GM10847 (cell line): ENCODE results near the gene CCDC83.

Experiments
- POLR2A ChIP-seq: IDR thresholded peaks from 2 replicates; pipeline ENCODE4 v1.6.1; 2011; ENCODE audit not compliant: insufficient read length; ENCODE audit errors: extremely low read depth

CCDC83 gene

GRCh38 chr11:85855341-85855656 is at the start of gene CCDC83:
Gene CCDC83, plus strand, starts transcription at chr11:85855383. Its CDS starts 9,741 bp downstream, at chr11:85865124.
- TF ChIP-seq POLR2A: no peak

- no peak for TF ChIP-seq POLR2A
Observed at GRCh38 chr11:85805387-85805786, 49.8 kb upstream of the CCDC83 start.

- TF ChIP-seq POLR2A: no peak
Observed at GRCh38 chr11:85806016-85806415, 49.2 kb upstream of the CCDC83 start.

- TF ChIP-seq POLR2A: no peak
Observed at GRCh38 chr11:85806876-85807275, 48.3 kb upstream of the CCDC83 start.

GRCh38 chr11:85809191-85809590 is 46.0 kb upstream of the CCDC83 start:
- no peak for TF ChIP-seq POLR2A

- no peak for TF ChIP-seq POLR2A
Observed at GRCh38 chr11:85809863-85810262, 45.3 kb upstream of the CCDC83 start.

GRCh38 chr11:85810521-85810870 is 44.7 kb upstream of the CCDC83 start:
- TF ChIP-seq POLR2A: no peak

- no peak for TF ChIP-seq POLR2A
Observed at GRCh38 chr11:85810871-85811611, 44.1 kb upstream of the CCDC83 start, which contains the start of gene SYTL2. Gene SYTL2, minus strand, starts transcription at chr11:85811141. Its CDS starts 53,416 bp downstream, at chr11:85757725.

- no peak for TF ChIP-seq POLR2A
Observed at GRCh38 chr11:85811624-85812023, 43.6 kb upstream of the CCDC83 start.

GRCh38 chr11:85813721-85814120 is 41.5 kb upstream of the CCDC83 start:
- no peak for TF ChIP-seq POLR2A

- TF ChIP-seq POLR2A: no peak
Observed at GRCh38 chr11:85815186-85815931, 39.8 kb upstream of the CCDC83 start.

- no peak for TF ChIP-seq POLR2A
Observed at GRCh38 chr11:85819441-85819840, 35.7 kb upstream of the CCDC83 start.

GRCh38 chr11:85821636-85822035 is 33.5 kb upstream of the CCDC83 start:
- no peak for TF ChIP-seq POLR2A

GRCh38 chr11:85822814-85823213 is 32.4 kb upstream of the CCDC83 start:
- TF ChIP-seq POLR2A: no peak

- no peak for TF ChIP-seq POLR2A
Observed at GRCh38 chr11:85823816-85824215, 31.4 kb upstream of the CCDC83 start.

GRCh38 chr11:85825616-85826015 is 29.6 kb upstream of the CCDC83 start:
- TF ChIP-seq POLR2A: no peak

- no peak for TF ChIP-seq POLR2A
Observed at GRCh38 chr11:85826116-85826855, 28.9 kb upstream of the CCDC83 start.
